ENCODE measurements around the gene SRP68. TPM values are rescaled to one million over a fixed set of nuclear protein-coding genes. Genes with fewer than 3 reads are reported as not detected.

The SRP68 gene
- total RNA-seq, 1 experiment from 2014 or later = 113 TPM

DNA sequence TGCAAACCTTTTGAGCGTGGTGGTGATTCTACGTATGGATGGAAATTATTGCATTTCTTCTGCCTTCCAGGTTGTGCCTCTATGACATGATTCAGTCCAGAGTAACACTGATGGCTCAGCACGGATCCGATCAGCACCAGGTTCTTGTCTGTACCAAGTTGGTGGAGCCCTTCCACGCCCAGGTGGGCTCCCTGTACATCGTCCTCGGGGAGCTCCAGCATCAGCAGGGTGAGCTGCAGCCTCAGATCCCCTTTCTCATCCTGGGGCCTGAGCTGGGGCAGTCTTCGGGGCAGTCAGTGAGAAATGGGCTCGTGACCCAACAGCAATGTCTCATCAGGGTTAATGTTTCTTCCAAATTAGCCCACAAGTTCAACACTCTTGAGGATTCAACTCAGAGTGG lies 80.9 kb downstream of the SRP68 start:
- Mint-ChIP-seq H3K9me3 (ENCODE audit: unreplicated experiment) (no peaks in the 10 kb centered on the region), H3K27ac (ENCODE audit: unreplicated experiment) (no peak overlapping the region), H3K4me3 (ENCODE audit: unreplicated experiment) (no peak overlapping the region), H3K4me1 (ENCODE audit: low read depth, unreplicated experiment) (no peaks in the 10 kb centered on the region), H3K27me3 (ENCODE audit: insufficient read depth, unreplicated experiment) (no peaks in the 10 kb centered on the region), H3K36me3 (ENCODE audit: insufficient read depth, unreplicated experiment) (peaks cover 41% of the 10 kb centered on the region)
- H3K9me3 ChIP-seq = no peaks in the 10 kb centered on the region
- TF ChIP-seq, protein P1, sequence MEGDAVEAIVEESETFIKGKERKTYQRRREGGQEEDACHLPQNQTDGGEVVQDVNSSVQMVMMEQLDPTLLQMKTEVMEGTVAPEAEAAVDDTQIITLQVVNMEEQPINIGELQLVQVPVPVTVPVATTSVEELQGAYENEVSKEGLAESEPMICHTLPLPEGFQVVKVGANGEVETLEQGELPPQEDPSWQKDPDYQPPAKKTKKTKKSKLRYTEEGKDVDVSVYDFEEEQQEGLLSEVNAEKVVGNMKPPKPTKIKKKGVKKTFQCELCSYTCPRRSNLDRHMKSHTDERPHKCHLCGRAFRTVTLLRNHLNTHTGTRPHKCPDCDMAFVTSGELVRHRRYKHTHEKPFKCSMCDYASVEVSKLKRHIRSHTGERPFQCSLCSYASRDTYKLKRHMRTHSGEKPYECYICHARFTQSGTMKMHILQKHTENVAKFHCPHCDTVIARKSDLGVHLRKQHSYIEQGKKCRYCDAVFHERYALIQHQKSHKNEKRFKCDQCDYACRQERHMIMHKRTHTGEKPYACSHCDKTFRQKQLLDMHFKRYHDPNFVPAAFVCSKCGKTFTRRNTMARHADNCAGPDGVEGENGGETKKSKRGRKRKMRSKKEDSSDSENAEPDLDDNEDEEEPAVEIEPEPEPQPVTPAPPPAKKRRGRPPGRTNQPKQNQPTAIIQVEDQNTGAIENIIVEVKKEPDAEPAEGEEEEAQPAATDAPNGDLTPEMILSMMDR (IDR thresholded peaks at IDR 0.05; ENCODE audit: insufficient read depth in 1 of 2, low read depth in 1 of 2, low read length in 1 of 2, severe bottlenecking in 1 of 2, unreplicated experiment in 1 of 2) = no peak
- H3K27me3 ChIP-seq (replicated peaks; ENCODE audit: control insufficient read depth, insufficient read depth, low read length) = no peaks in the 10 kb centered on the region
- BruUV-seq (replicated peaks) = no TSS peak
- DNase-seq = no peak
- peaks cover 13% of the 10 kb centered on the region for H3K4me1 ChIP-seq
- intact Hi-C loops (cut with micrococcal nuclease; ENCODE audit: unreplicated experiment) = no loop called here
- ChIA-PET CTCF (interaction anchor here (0.6 kb wide), 2 partner anchors 26 to 141 kb away, joined by 3 to 4 read pairs; no protein-coding TSS in a partner anchor), POLR2A (no interaction called here)
- H3K36me3 ChIP-seq (ENCODE audit: control insufficient read depth, insufficient read depth, low read length) = no peaks in the 10 kb centered on the region; the same call in 1 of the 2 replicates
- H3K4me3 ChIP-seq (ENCODE audit: low read depth, low read length) = no peak overlapping the region

Small RNA genes within 50 kb of the gene (microRNA-seq; reads per million reads assigned to microRNA genes)
- not detected for gene MIR6868

Other genes with a start within 250 kb of the SRP68 start
- 5.5 and 9.0 TPM in 2 replicates for gene UNC13D, start 228.1 kb downstream of the SRP68 start, total RNA-seq (2022)
- gene WBP2, start 217.2 kb downstream of the SRP68 start, total RNA-seq (2022) = 66.6 and 72.3 TPM in 2 replicates
- 2.0 and 2.5 TPM in 2 replicates for gene TRIM47, start 193.9 kb downstream of the SRP68 start, total RNA-seq (2022)
- gene TRIM65, start 175.6 kb downstream of the SRP68 start, total RNA-seq (2022) = 23.1 and 25.2 TPM in 2 replicates
- 157 and 163 TPM in 2 replicates for gene MRPL38, start 167.6 kb downstream of the SRP68 start, total RNA-seq (2022)
- 13.9 and 14.1 TPM in 2 replicates for gene FBF1, start 131.5 kb downstream of the SRP68 start, total RNA-seq (2022)
- 43.7 and 48.3 TPM in 2 replicates for gene ACOX1, start 93.4 kb downstream of the SRP68 start, total RNA-seq (2022)
- gene TEN1, start 93.3 kb downstream of the SRP68 start, total RNA-seq (2022) = 19.1 and 20.3 TPM in 2 replicates
- 5.2 and 6.8 TPM in 2 replicates for gene CDK3, start 71.7 kb downstream of the SRP68 start, total RNA-seq (2022)
- 0.16 and 0.46 TPM in 2 replicates for gene EVPL, start 45.2 kb downstream of the SRP68 start, total RNA-seq (2022)
- gene GALR2, start 2.3 kb upstream of the SRP68 start, total RNA-seq (2022) = 0.50 and 0.79 TPM in 2 replicates
- gene ZACN, start 6.7 kb upstream of the SRP68 start, total RNA-seq (2022) = 0.34 TPM in 1 of 2 replicates, not detected in the other
- 205 TPM in 2 replicates for gene EXOC7, start 31.3 kb upstream of the SRP68 start, total RNA-seq (2022)
- gene FOXJ1, start 68.7 kb upstream of the SRP68 start, total RNA-seq (2022) = 7.0 and 10.7 TPM in 2 replicates
- gene RNF157, start 168.0 kb upstream of the SRP68 start, total RNA-seq (2022) = 25.9 and 29.3 TPM in 2 replicates
- gene UBALD2, start 192.8 kb upstream of the SRP68 start, total RNA-seq (2022) = 50.0 and 51.6 TPM in 2 replicates
- gene QRICH2, start 235.8 kb upstream of the SRP68 start, total RNA-seq (2022) = 1.1 and 1.5 TPM in 2 replicates